ENCODE measurements around the gene ZNRF1. TPM values are rescaled to one million over a fixed set of nuclear protein-coding genes. Genes with fewer than 3 reads are reported as not detected.

Gene ZNRF1
- total and polyA plus RNA-seq, 2 of the 13 experiments (the other 11 are each of a cell fraction or from before 2014, with no cell fraction given): 43.9 to 58.7 TPM

- 0 out of 2 replicates have a peak, but pooled peaks have one; percentile 7 for TF ChIP-seq ZBTB14 (CRISPR knock-in tag; IDR thresholded peaks at IDR 0.05)
- no peak; the same call in 1 of the 2 replicates for TF ChIP-seq SPEN (CRISPR knock-in tag; IDR thresholded peaks at IDR 0.05; ENCODE audit: low read depth)
- TF ChIP-seq ZBTB38 (CRISPR knock-in tag; IDR thresholded peaks at IDR 0.05): peak; percentile 43
- peak; percentile 89 for TF ChIP-seq ZFX (CRISPR knock-in tag; IDR thresholded peaks at IDR 0.05; ENCODE audit: low read depth)
- peak; percentile 72 for TF ChIP-seq UBTF (CRISPR knock-in tag; IDR thresholded peaks at IDR 0.05)
- TF ChIP-seq FOSL1 (CRISPR knock-in tag; IDR thresholded peaks at IDR 0.05; ENCODE audit: borderline replicate concordance): peak; percentile 6; the same call in 1 of the 2 replicates
- peak; percentile 68; the same call in 1 of the 2 replicates for TF ChIP-seq ZNF33B (CRISPR knock-in tag; IDR thresholded peaks at IDR 0.05)
- TF ChIP-seq CHCHD3 (CRISPR knock-in tag; IDR thresholded peaks at IDR 0.05): no peak
- TF ChIP-seq ZNF451 (CRISPR knock-in tag; IDR thresholded peaks at IDR 0.05): 0 out of 2 replicates have a peak, but pooled peaks have one; percentile 50
- TF ChIP-seq ZSCAN29 (CRISPR knock-in tag; conservative IDR thresholded peaks at IDR 0.05): peak; percentile 99
- no peak for TF ChIP-seq PAX8 (CRISPR knock-in tag; IDR thresholded peaks at IDR 0.05; ENCODE audit: borderline replicate concordance)
- TF ChIP-seq ZNF790 (CRISPR knock-in tag; IDR thresholded peaks at IDR 0.05; ENCODE audit: borderline replicate concordance): peak; percentile 93; the same call in 1 of the 2 replicates
- TF ChIP-seq THAP9 (CRISPR knock-in tag; IDR thresholded peaks at IDR 0.05; ENCODE audit: borderline replicate concordance): peak; percentile 80; the same call in 1 of the 2 replicates
- TF ChIP-seq TERF1 (CRISPR knock-in tag; IDR thresholded peaks at IDR 0.05): no peak
- 0 out of 2 replicates have a peak, but pooled peaks have one; percentile 4 for TF ChIP-seq ATF5 (CRISPR knock-in tag; IDR thresholded peaks at IDR 0.05; ENCODE audit: low read depth)
- peak; percentile 91 for TF ChIP-seq CEBPB (IDR thresholded peaks at IDR 0.05; ENCODE audit: borderline replicate concordance, low read depth, low read length)
- peak; percentile 74 for TF ChIP-seq CBFB (CRISPR knock-in tag; IDR thresholded peaks at IDR 0.05)
- no peak for TF ChIP-seq ZFP82 (CRISPR knock-in tag; IDR thresholded peaks at IDR 0.05; ENCODE audit: borderline replicate concordance)
- TF ChIP-seq ZNF224 (CRISPR knock-in tag; IDR thresholded peaks at IDR 0.05): no peak
- no peak; the same call in none of the 2 replicates for TF ChIP-seq ZSCAN9 (CRISPR knock-in tag; IDR thresholded peaks at IDR 0.05; ENCODE audit: borderline replicate concordance)
These were observed 14.1 kb upstream of the ZNRF1 start, which contains the start of gene WDR59 (continued) for GRCh38 chr16:74984529-74985296.

Measured in HepG2 (cell line).